Measurements from ENCODE around the gene MANEAL. TPM values are rescaled to one million over a fixed set of nuclear protein-coding genes. Genes with fewer than 3 reads are reported as not detected.

MANEAL gene
- total and polyA plus RNA-seq, 2 of the 13 experiments (the other 11 are each of a cell fraction or from before 2014, with no cell fraction given), result 20.8 to 26.4 TPM

DNA sequence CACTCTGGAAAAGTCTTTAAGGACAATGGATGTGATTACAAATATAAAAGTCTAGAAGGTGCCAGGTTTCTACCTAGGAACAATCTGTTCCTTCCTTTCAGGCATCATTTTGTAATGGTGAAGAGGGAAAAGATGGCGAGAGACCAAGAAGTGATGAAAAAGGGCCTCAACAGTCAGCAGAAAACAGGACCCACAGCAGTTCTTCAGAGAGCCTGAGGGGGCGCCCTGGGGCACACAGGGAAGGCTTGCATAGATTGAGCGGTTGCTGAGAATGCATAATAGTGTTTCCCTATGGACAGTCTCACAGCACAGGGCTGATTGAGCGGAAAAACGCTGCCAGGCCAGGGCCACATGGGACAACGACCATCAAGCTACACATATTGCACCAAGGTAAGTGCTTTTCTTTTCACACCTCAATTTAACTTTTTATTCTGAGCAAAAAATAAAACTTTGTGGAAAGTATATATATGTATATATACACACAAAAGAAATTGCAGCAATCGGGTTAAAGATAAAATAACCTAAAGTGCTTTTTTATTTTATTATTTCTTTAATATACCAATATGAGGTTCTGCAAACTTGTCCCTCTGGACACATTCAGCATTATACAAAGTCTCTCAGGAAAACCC is 17.5 kb downstream of the MANEAL start (continued):
- TF ChIP-seq ZNF318 (CRISPR knock-in tag; IDR thresholded peaks at IDR 0.05), result no peak
- no peak for TF ChIP-seq SP140L (CRISPR knock-in tag; IDR thresholded peaks at IDR 0.05; ENCODE audit: borderline replicate concordance)
- no peak for TF ChIP-seq RXRB (CRISPR knock-in tag; IDR thresholded peaks at IDR 0.05; ENCODE audit: borderline replicate concordance)
- no peak for TF ChIP-seq SOX5 (CRISPR knock-in tag; IDR thresholded peaks at IDR 0.05; ENCODE audit: borderline replicate concordance)
- TF ChIP-seq PATZ1 (CRISPR knock-in tag; IDR thresholded peaks at IDR 0.05), result 0 out of 2 replicates have a peak, but pooled peaks have one; percentile 19
- no peak for TF ChIP-seq GABPA (IDR thresholded peaks at IDR 0.05; ENCODE audit: low read depth, low read length)
- peak; percentile 49; the same call in 1 of the 2 replicates for TF ChIP-seq GABPA (CRISPR knock-in tag; IDR thresholded peaks at IDR 0.05; ENCODE audit: low read depth)
- peak; percentile 34; the same call in 1 of the 2 replicates for TF ChIP-seq GATAD2A (CRISPR knock-in tag; IDR thresholded peaks at IDR 0.05)
- TF ChIP-seq ARHGAP35 (CRISPR knock-in tag; IDR thresholded peaks at IDR 0.05; ENCODE audit: borderline replicate concordance), result no peak
- TF ChIP-seq, protein P1, sequence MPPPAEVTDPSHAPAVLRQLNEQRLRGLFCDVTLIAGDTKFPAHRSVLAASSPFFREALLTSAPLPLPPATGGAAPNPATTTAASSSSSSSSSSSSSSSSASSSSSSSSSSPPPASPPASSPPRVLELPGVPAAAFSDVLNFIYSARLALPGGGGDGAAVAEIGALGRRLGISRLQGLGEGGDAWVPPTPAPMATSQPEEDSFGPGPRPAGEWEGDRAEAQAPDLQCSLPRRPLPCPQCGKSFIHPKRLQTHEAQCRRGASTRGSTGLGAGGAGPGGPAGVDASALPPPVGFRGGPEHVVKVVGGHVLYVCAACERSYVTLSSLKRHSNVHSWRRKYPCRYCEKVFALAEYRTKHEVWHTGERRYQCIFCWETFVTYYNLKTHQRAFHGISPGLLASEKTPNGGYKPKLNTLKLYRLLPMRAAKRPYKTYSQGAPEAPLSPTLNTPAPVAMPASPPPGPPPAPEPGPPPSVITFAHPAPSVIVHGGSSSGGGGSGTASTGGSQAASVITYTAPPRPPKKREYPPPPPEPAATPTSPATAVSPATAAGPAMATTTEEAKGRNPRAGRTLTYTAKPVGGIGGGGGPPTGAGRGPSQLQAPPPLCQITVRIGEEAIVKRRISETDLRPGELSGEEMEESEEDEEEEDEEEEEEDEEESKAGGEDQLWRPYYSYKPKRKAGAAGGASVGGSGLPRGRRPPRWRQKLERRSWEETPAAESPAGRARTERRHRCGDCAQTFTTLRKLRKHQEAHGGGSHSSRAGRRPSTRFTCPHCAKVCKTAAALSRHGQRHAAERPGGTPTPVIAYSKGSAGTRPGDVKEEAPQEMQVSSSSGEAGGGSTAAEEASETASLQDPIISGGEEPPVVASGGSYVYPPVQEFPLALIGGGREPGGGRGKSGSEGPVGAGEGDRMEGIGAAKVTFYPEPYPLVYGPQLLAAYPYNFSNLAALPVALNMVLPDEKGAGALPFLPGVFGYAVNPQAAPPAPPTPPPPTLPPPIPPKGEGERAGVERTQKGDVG (CRISPR knock-in tag; IDR thresholded peaks at IDR 0.05; ENCODE audit: borderline replicate concordance), result peak; percentile 48; the same call in 1 of the 2 replicates
- no peak for TF ChIP-seq TFE3 (CRISPR knock-in tag; IDR thresholded peaks at IDR 0.05)
- TF ChIP-seq ATM (IDR thresholded peaks at IDR 0.05; ENCODE audit: borderline replicate concordance), result no peak

Measured in HepG2 (cell line).